IMR-90 (cell line): Measurements from ENCODE around the gene PIAS2. TPM values are rescaled to one million over a fixed set of nuclear protein-coding genes. Genes with fewer than 3 reads are reported as not detected.

Experiments used
- ATAC-seq: fragments of 200-7000 bp; cut with Tn5 transposase; 2 replicates; pipeline ENCODE4 v1.9.1; 2020; ENCODE audit warnings: low read depth, mild to moderate bottlenecking, moderate library complexity
- BruUV-seq: library from RNA; stranded (reverse); fragments of 400-500 nt; replicated peaks from 2 replicates; lab custom pipeline; 2021; lab: Mats Ljungman, UMichigan
- CTCF ChIA-PET: fragments of 300-600 bp; formaldehyde crosslinking; extraction: SDS; loops from one replicate; lab custom pipeline; 2021; ENCODE audit warnings: antibody characterized with exemption; lab: Yijun Ruan, JAX
- POLR2A ChIA-PET: fragments of 300-600 bp; sonication (Branson Sonifier 250); formaldehyde crosslinking; loops from one replicate; lab custom pipeline; 2022; ENCODE audit warnings: antibody characterized with exemption; ENCODE audit not compliant: unreplicated experiment; lab: Charles Lee
- DNase-seq: peaks from one replicate; pipeline ENCODE4 v3.0.0; 2013
- H2AFZ ChIP-seq: replicated peaks from 2 replicates; pipeline ENCODE3; 2013; ENCODE audit warnings: low read length, mild to moderate bottlenecking; ENCODE audit not compliant: poor library complexity
- H2AK5ac ChIP-seq: 2 replicates; pipeline ENCODE4 v1.6.1; 2013; ENCODE audit warnings: low read depth, low read length, inconsistent platforms
- H2AK9ac ChIP-seq: replicated peaks from 2 replicates; pipeline ENCODE3; 2013; ENCODE audit warnings: mild to moderate bottlenecking, low read depth, low read length, moderate library complexity; ENCODE audit not compliant: poor library complexity
- H2BK120ac ChIP-seq: 2 replicates; pipeline ENCODE4 v1.6.1; 2013; ENCODE audit warnings: low read depth, low read length, inconsistent platforms
- H2BK15ac ChIP-seq: 3 replicates; pipeline ENCODE4 v1.6.1; 2013; ENCODE audit warnings: low read depth, low read length, inconsistent platforms
- H2BK20ac ChIP-seq: 2 replicates; pipeline ENCODE4 v1.6.1; 2013; ENCODE audit warnings: low read depth, mild to moderate bottlenecking, inconsistent platforms, low read length, moderate library complexity
- H2BK5ac ChIP-seq: 2 replicates; pipeline ENCODE4 v1.6.1; 2013; ENCODE audit warnings: mild to moderate bottlenecking, low read depth, low read length, inconsistent platforms; ENCODE audit not compliant: poor library complexity, severe bottlenecking
- H3K14ac ChIP-seq: replicated peaks from 2 replicates; pipeline ENCODE4 v1.6.1; 2013; ENCODE audit warnings: low read depth, low read length, inconsistent platforms
- H3K18ac ChIP-seq: 2 replicates; pipeline ENCODE4 v1.6.1; 2013; ENCODE audit warnings: low read depth, low read length, control low read depth
- H3K23ac ChIP-seq: 2 replicates; pipeline ENCODE4 v1.6.1; 2013; ENCODE audit warnings: low read depth, low read length, inconsistent platforms
- H3K27ac ChIP-seq: 2 replicates; pipeline ENCODE4 v1.5.1; 2013; ENCODE audit warnings: mild to moderate bottlenecking, control low read depth, low read length; ENCODE audit not compliant: insufficient read depth
- H3K27me3 ChIP-seq: 2 replicates; pipeline ENCODE4 v1.6.1; 2013; ENCODE audit warnings: low read length; ENCODE audit not compliant: control insufficient read depth, insufficient read depth
- H3K36me3 ChIP-seq: 2 replicates; pipeline ENCODE4 v1.6.1; 2013; ENCODE audit warnings: low read length, mixed read lengths; ENCODE audit not compliant: control insufficient read depth, insufficient read depth
- H3K4ac ChIP-seq: 2 replicates; pipeline ENCODE4 v1.6.1; 2013; ENCODE audit warnings: low read depth, low read length, inconsistent platforms
- H3K4me1 ChIP-seq: 2 replicates; pipeline ENCODE4 v1.6.1; 2013; ENCODE audit warnings: low read length, mixed read lengths; ENCODE audit not compliant: control insufficient read depth, insufficient read depth
- H3K4me2 ChIP-seq: 2 replicates; pipeline ENCODE4 v1.6.1; 2013; ENCODE audit warnings: low read depth, mild to moderate bottlenecking, control low read depth, low read length, moderate library complexity
- H3K4me3 ChIP-seq: 2 replicates; pipeline ENCODE4 v1.5.1; 2013; ENCODE audit warnings: low read depth, mild to moderate bottlenecking, control low read depth, low read length, moderate library complexity; ENCODE audit not compliant: insufficient read depth
- H3K56ac ChIP-seq: 2 replicates; pipeline ENCODE4 v1.6.1; 2013; ENCODE audit warnings: low read length, inconsistent platforms; ENCODE audit not compliant: insufficient read depth; ENCODE audit errors: extremely low read depth
- H3K79me1 ChIP-seq, 2 experiments: 2 replicates each; pipeline ENCODE4 v1.6.1; 2013; ENCODE audit warnings: low read length in 2 of 2, inconsistent platforms in 1 of 2, low read depth in 1 of 2
- H3K9ac ChIP-seq: 2 replicates; pipeline ENCODE4 v1.6.1; 2013; ENCODE audit warnings: low read depth, low read length, control low read depth
- H3K9me1 ChIP-seq: 2 replicates; pipeline ENCODE4 v1.6.1; 2013; ENCODE audit warnings: low read length, inconsistent platforms; ENCODE audit not compliant: insufficient read depth
- H3K9me3 ChIP-seq: 2 replicates; pipeline ENCODE4 v1.6.1; 2013; ENCODE audit warnings: low read length; ENCODE audit not compliant: control insufficient read depth, insufficient read depth
- H4K20me1 ChIP-seq: 2 replicates; pipeline ENCODE4 v1.6.1; 2013; ENCODE audit warnings: low read length, inconsistent platforms; ENCODE audit not compliant: insufficient read depth
- H4K5ac ChIP-seq: 2 replicates; pipeline ENCODE4 v1.6.1; 2013; ENCODE audit warnings: mild to moderate bottlenecking, low read depth, low read length, control low read depth
- H4K8ac ChIP-seq, 2 experiments: 2 replicates each; pipeline ENCODE4 v1.6.1; 2013; ENCODE audit warnings: low read depth in 2 of 2, low read length in 2 of 2, control low read depth in 1 of 2, inconsistent platforms in 1 of 2
- H4K91ac ChIP-seq: 2 replicates; pipeline ENCODE4 v1.6.1; 2013; ENCODE audit warnings: low read depth, low read length, inconsistent platforms; ENCODE audit not compliant: insufficient read depth
- BHLHE40 ChIP-seq: fragments of 150-350 bp; IDR thresholded peaks from 2 replicates; pipeline ENCODE4 v1.6.1; 2016; ENCODE audit warnings: mild to moderate bottlenecking, low read depth, low read length
- CEBPB ChIP-seq: IDR thresholded peaks from 2 replicates; pipeline ENCODE4 v1.6.1; 2012; ENCODE audit warnings: low read depth, low read length, improper control_type of control experiment
- CHD1 ChIP-seq: IDR thresholded peaks from 2 replicates; pipeline ENCODE4 v1.6.1; 2012; ENCODE audit warnings: low read depth, low read length, improper control_type of control experiment
- CTCF ChIP-seq: conservative IDR thresholded peaks from 2 replicates; pipeline ENCODE4 v1.5.1; 2012; ENCODE audit warnings: mild to moderate bottlenecking, low read depth, low read length, improper control_type of control experiment
- FOS ChIP-seq: fragments of 150-350 bp; IDR thresholded peaks from 2 replicates; pipeline ENCODE4 v1.6.1; 2016; ENCODE audit warnings: low read depth, low read length
- MAFK ChIP-seq: IDR thresholded peaks from 2 replicates; pipeline ENCODE4 v1.6.1; 2012; ENCODE audit warnings: low read depth, low read length, improper control_type of control experiment
- MAZ ChIP-seq: IDR thresholded peaks from 2 replicates; pipeline ENCODE4 v1.6.1; 2012; ENCODE audit warnings: low read depth, mild to moderate bottlenecking, low read length, improper control_type of control experiment, moderate library complexity, borderline replicate concordance
- MXI1 ChIP-seq: IDR thresholded peaks from 2 replicates; pipeline ENCODE4 v1.6.1; 2012; ENCODE audit warnings: low read depth, mild to moderate bottlenecking, low read length, moderate library complexity, borderline replicate concordance
- NFE2L2 ChIP-seq: fragments of 150-350 bp; IDR thresholded peaks from 2 replicates; pipeline ENCODE4 v1.6.1; 2016; ENCODE audit warnings: low read depth, mild to moderate bottlenecking, low read length
- POLR2A ChIP-seq: IDR thresholded peaks from 2 replicates; pipeline ENCODE4 v1.6.1; 2012; ENCODE audit warnings: mild to moderate bottlenecking, low read depth, low read length
- RAD21 ChIP-seq: IDR thresholded peaks from 2 replicates; pipeline ENCODE4 v1.6.1; 2012; ENCODE audit warnings: low read length, improper control_type of control experiment
- RCOR1 ChIP-seq: IDR thresholded peaks from 2 replicates; pipeline ENCODE4 v1.6.1; 2012; ENCODE audit warnings: mild to moderate bottlenecking, low read length, improper control_type of control experiment; ENCODE audit not compliant: insufficient replicate concordance
- RFX5 ChIP-seq: IDR thresholded peaks from 2 replicates; pipeline ENCODE4 v1.8.0; 2012; ENCODE audit warnings: low read depth, mild to moderate bottlenecking, low read length, moderate library complexity
- SMC3 ChIP-seq: fragments of 150-350 bp; IDR thresholded peaks from 2 replicates; pipeline ENCODE4 v1.6.1; 2016; ENCODE audit warnings: low read depth, mild to moderate bottlenecking, antibody characterized with exemption, low read length, moderate library complexity
- WGBS, 2 experiments: methylation state at CpG; one replicate each; pipeline versions ENCODE4 v1.1.5 to v1.1.7; 2013; ENCODE audit warnings: missing lambda C conversion rate in 2 of 2; ENCODE audit not compliant: insufficient read length in 1 of 2; ENCODE audit errors: extremely low coverage in 2 of 2; 5-methylcytosine and 5-hydroxymethylcytosine counted together
- dilution Hi-C: fragments of 300-500 bp; cut with HindIII; formaldehyde crosslinking; loops from one replicate; pipeline ENCODE4 v1.14.3; 2018; ENCODE audit warnings: low sequenced_read_pairs; ENCODE audit not compliant: unreplicated experiment
- in situ Hi-C: fragments of 300-500 bp; cut with MboI; formaldehyde crosslinking; loops from 3 replicates; pipeline ENCODE4 v1.14.3; 2019; ENCODE audit warnings: low sequenced_read_pairs, inconsistent platforms, mixed read lengths
- intact Hi-C: fragments of 100-400 bp; cut with micrococcal nuclease; formaldehyde crosslinking; loops from 2 replicates; pipeline ENCODE4 v1.10.0; 2022
- polyA plus RNA-seq, 3 experiments: library from polyadenylated mRNA; depleted of rRNA; stranded (reverse); fragments of >200 nt; gene quantifications; 2 replicates each; pipeline ENCODE4 v1.2.3, GENCODE V29; 2012; ENCODE audit warnings: low replicate concordance in 1 of 3
- total RNA-seq: library from RNA; depleted of rRNA; stranded (reverse); fragments of >200 nt; gene quantifications from 2 replicates; pipeline ENCODE4 v1.2.3, GENCODE V29; 2012
- TF ChIP-seq, protein P1 (sequence below): fragments of 150-350 bp; IDR thresholded peaks from 2 replicates; pipeline ENCODE4 v1.6.1; 2017; ENCODE audit warnings: mild to moderate bottlenecking, antibody characterized with exemption, low read length, low read depth
- TF ChIP-seq, protein P2 (sequence below): fragments of 150-350 bp; IDR thresholded peaks from 2 replicates; pipeline ENCODE4 v1.6.1; 2016; ENCODE audit warnings: low read depth, mild to moderate bottlenecking, low read length, moderate library complexity, borderline replicate concordance

The PIAS2 gene
- total and polyA plus RNA-seq, 2 of the 4 experiments (the other 2 are of a cell fraction): 15.1 to 28.9 TPM

GRCh38 chr18:46868169-46868921 lies 49.0 kb downstream of the PIAS2 start:
- POLR2A ChIA-PET: no interaction called here
- no CpG with 5 or more reads among the region's 11 CpGs for WGBS, 2 experiments

More at GRCh38 chr18:46868169-46868921, 49.0 kb downstream of the PIAS2 start:
- H3K9me1 ChIP-seq: no peaks in the 10 kb centered on the region
- H2AK9ac ChIP-seq: no peak overlapping the region
- H3K4me1 ChIP-seq: no peaks in the 10 kb centered on the region
- TF ChIP-seq MAZ (no peak), RCOR1 (no peak), SMC3 (no peak), RFX5 (no peak), CEBPB (no peak), FOS (no peak), NFE2L2 (no peak), CHD1 (no peak), MAFK (no peak), BHLHE40 (no peak), MXI1 (no peak), POLR2A (no peak), RAD21 (no peak), CTCF (no peak)
- TF ChIP-seq, protein P1, sequence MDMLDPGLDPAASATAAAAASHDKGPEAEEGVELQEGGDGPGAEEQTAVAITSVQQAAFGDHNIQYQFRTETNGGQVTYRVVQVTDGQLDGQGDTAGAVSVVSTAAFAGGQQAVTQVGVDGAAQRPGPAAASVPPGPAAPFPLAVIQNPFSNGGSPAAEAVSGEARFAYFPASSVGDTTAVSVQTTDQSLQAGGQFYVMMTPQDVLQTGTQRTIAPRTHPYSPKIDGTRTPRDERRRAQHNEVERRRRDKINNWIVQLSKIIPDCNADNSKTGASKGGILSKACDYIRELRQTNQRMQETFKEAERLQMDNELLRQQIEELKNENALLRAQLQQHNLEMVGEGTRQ: no peak
- TF ChIP-seq, protein P2, sequence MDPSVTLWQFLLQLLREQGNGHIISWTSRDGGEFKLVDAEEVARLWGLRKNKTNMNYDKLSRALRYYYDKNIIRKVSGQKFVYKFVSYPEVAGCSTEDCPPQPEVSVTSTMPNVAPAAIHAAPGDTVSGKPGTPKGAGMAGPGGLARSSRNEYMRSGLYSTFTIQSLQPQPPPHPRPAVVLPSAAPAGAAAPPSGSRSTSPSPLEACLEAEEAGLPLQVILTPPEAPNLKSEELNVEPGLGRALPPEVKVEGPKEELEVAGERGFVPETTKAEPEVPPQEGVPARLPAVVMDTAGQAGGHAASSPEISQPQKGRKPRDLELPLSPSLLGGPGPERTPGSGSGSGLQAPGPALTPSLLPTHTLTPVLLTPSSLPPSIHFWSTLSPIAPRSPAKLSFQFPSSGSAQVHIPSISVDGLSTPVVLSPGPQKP: no peak
- H3K23ac ChIP-seq: no peak overlapping the region
- no peak overlapping the region for H2AK5ac ChIP-seq
- no peak overlapping the region for H3K4me3 ChIP-seq
- H4K91ac ChIP-seq: no peak overlapping the region
- no peak overlapping the region for H2AFZ ChIP-seq
- DNase-seq (no peak), ATAC-seq (no peak)
- no peak overlapping the region for H4K8ac ChIP-seq
- intact Hi-C loops: loop anchor here (10.0 kb wide), 1 partner anchor 64 kb away; no protein-coding TSS in a partner anchor
- CTCF ChIA-PET: no interaction called here
- H3K4me2 ChIP-seq: no peak overlapping the region
- no peak overlapping the region for H2BK20ac ChIP-seq
- H4K20me1 ChIP-seq: no peaks in the 10 kb centered on the region
- no peak overlapping the region for H3K56ac ChIP-seq
- no peak overlapping the region for H4K5ac ChIP-seq
- no peak overlapping the region for H2BK120ac ChIP-seq
- peaks cover 7% of the 10 kb centered on the region; the same call in 1 of the 2 replicates for H3K36me3 ChIP-seq
- no peak overlapping the region for H3K27ac ChIP-seq
- in situ Hi-C loops: no loop called here
- H2BK15ac ChIP-seq: no peak overlapping the region
- H3K27me3 ChIP-seq: no peaks in the 10 kb centered on the region
- H3K18ac ChIP-seq: no peak overlapping the region
- H3K4ac ChIP-seq: no peak overlapping the region
- H3K9ac ChIP-seq: no peak overlapping the region
- H2BK5ac ChIP-seq: no peak overlapping the region
- peaks cover 11% of the 10 kb centered on the region for H3K9me3 ChIP-seq
- no TSS peak for BruUV-seq
- dilution Hi-C loops: no loop called here
- H3K14ac ChIP-seq: no peak overlapping the region
- H3K79me1 ChIP-seq: peaks cover 5 to 16% of the 10 kb centered on the region in 2 experiments; a peak in 3 of 4 replicates
